GM18861 (cell line): ENCODE results near the gene SLC1A3.
A peak's percentile ranks its signal among the peaks of the same experiment; 100 is the strongest.

Experiments used
- ATAC-seq: cut with Tn5 transposase; IDR thresholded peaks from one replicate; pipeline ENCODE4 v1.9.1; 2021; ENCODE audit not compliant: unreplicated experiment

Gene SLC1A3

DNA sequence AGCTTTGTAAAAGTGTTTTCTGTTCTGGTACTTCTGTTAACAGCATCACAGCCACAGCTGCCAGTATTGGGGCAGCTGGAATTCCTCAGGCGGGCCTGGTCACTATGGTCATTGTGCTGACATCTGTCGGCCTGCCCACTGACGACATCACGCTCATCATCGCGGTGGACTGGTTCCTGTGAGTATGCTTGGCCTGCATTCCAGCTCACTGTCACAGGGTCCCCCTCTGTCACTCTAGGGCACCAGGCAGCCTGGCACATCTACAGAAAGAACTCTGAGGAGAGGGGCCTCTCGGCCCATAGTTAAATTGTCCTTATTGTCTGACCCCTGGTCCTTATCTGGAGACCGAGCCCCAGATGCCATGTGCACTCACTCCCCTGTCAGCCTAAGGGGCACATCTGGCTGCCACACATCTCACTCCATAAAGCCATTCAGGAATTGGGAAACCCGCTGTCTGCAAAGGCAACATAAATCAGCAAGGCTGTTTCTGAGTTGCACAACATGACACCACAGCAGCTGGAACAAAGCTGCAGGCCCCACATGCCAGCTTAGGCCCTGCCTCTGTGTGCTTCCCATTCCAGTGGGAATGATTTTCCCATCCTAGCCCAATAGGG is 77.5 kb downstream of the SLC1A3 start:
- ATAC-seq = no peak

DNA sequence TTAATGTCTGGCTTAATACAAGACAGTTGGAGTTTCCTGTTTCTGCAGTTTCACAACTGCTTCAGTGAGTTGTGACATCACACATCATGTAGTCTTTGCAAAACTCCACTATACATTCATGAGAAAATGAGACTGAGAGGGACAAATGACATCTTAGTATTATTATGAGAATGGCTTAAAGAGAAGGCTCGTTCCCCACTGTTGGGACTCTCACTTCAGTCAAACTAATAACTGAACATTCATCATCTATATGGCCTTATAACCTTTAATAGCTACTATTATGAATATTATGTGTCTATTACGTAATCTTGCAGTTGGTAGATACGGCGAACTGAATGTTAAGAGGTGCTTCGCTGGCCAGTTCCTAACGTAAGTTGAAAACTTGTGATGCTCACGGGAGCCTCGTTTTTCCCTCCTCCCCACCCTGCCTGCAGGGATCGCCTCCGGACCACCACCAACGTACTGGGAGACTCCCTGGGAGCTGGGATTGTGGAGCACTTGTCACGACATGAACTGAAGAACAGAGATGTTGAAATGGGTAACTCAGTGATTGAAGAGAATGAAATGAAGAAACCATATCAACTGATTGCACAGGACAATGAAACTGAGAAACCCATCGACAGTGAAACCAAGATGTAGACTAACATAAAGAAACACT is 79.4 kb downstream of the SLC1A3 start:
- no peak for ATAC-seq

DNA sequence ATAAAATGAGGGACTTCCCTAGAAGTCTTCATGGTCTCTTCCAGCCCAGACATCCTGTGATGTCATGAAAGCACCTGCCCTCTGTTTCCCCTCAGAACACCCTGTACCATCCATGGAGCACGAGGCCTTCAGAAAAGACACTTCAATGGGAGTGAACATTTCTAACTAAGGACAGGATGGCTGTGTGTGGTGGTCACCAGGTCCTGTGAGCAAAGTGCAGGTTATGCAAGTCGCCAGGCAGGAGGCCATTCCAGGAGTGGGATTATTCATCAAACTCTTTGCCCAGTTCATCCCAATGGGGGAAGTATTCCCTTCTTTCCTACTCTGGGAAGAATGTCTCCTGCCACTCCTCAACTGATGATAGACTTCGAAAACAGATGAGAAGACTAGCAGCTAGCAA is 80.5 kb downstream of the SLC1A3 start:
- ATAC-seq = no peak

DNA sequence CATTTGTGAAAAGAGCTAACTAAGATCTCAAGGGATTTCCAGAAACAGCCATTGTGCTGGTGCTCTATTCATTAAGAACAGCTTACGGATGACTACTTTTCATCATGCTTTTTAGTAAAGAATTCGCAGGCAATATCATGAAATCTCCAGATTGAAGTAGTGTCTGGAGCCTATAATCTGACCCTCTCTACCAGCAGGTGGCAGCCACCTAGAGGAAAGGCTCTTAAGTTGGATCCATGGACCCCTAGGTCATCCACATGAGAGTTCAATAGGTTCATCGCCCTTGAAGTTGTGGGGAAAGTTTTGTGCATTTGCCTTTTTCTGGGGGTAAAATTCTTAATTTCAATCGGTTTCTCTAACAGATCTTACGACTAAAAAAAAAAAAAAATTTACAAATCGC is 82.3 kb downstream of the SLC1A3 start:
- ATAC-seq = no peak

DNA sequence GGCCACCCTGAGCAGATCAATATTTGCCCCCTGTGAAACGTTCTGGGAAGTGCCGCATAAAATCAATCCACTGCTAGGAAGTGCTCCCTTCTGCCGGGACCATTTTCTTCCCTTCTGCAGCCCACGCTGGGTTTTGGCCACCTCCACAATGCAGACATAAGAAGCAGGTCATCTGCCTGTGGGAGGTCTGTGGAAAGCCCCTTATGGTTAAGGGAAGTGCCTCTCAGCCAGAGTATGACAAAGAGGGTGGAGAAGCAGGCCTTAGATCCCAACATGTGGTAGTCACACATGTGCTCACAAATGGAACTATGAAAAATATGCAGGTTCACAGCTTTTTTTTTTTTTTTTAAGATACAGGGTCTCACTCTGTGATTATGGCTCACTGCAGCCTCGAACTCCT is 82.8 kb downstream of the SLC1A3 start:
- peak; percentile 25 for ATAC-seq

DNA sequence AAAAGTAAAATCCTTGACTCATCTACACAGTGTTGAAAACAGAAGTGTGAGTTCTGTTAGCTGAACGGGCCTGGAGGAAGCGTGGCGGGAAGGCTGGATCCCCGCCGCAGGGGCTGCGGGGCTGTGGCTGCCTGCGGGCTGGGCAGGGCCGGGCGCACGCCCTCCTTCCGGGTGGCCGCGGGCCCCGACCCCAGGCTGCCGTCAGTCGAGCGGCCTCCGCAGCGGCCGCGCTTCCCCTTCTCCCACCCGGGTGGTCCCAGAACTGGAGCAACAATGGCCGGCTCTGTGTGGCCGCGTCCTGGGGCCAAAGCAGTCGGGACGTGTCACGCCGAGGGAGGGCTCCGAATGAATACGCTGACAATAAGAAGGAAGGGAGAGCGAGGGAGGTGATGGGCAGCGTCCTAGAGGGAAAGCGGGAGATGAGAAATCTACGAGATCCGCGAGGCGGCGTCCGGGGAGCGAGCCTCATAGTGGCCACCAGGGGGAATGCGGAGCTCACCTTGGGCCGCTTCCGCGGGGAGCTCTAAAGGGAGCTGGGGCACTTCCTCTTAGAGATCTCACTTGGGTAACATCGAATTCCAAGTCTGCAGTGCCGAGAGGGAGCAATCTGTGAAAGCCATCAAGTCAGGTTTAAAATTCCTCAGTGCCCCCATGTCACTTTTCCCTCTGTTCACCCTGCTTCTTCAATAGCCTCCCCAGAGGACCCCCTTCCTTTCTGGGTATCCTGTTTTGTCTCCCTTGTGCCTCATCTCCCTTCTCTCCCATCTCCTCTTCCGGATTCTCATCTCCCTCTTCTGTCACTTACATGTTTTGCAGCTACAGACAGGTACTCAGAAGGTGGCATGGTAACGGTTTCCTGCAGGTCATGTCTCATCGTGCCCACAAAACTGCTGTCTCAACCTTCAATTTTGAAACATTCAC is 83.9 kb downstream of the SLC1A3 start:
- peak; percentile 71 for ATAC-seq

DNA sequence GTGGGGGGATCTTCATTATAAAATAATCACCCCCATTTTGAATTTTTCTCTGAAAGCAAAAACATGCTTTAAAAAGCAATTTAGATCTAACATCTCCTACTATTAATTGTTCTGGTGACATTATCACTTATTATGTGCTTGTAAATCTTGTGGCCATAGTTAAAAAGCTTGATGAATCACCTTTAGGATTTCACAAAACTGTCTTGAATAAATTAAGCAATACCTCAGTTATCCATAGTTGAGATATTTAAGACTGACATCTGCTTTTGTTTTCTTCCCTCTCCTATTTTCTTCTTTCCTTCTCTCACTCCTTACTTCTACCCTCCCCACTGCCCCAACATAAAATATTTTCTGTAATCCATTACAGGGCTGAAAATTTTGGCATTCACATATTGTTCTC is 84.8 kb downstream of the SLC1A3 start:
- ATAC-seq = no peak

DNA sequence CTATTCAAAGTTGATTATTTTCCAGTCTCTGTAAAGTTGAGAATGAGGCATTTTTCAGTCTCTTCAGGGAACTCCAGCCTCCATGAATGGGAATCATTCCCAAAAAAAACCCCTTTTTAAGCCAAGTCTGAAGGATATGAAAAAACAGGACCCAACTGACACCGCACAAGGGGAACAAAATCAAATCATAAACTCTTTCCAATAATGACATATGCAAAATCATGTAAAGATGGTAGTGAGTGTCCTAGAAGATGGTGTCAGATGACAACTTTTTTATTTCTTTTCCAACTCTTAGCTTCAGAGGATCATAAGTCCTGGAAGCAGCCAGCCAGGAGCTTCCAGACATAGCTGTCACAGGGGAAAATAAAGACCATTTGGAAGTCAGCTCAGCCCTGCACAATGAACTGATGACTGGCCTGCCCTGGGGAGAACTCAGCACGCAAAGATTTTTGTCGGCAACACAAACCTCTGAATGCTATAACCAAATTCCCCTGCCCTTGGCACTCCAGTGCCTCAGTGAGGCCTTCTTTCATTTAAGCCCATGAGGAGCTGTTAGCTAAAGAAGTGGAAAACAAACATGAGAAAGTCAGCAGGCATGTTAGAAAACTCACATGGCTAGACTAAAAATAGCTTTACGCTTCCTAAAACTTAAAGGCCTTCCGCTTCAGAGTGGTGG is 85.4 kb downstream of the SLC1A3 start:
- no peak for ATAC-seq

DNA sequence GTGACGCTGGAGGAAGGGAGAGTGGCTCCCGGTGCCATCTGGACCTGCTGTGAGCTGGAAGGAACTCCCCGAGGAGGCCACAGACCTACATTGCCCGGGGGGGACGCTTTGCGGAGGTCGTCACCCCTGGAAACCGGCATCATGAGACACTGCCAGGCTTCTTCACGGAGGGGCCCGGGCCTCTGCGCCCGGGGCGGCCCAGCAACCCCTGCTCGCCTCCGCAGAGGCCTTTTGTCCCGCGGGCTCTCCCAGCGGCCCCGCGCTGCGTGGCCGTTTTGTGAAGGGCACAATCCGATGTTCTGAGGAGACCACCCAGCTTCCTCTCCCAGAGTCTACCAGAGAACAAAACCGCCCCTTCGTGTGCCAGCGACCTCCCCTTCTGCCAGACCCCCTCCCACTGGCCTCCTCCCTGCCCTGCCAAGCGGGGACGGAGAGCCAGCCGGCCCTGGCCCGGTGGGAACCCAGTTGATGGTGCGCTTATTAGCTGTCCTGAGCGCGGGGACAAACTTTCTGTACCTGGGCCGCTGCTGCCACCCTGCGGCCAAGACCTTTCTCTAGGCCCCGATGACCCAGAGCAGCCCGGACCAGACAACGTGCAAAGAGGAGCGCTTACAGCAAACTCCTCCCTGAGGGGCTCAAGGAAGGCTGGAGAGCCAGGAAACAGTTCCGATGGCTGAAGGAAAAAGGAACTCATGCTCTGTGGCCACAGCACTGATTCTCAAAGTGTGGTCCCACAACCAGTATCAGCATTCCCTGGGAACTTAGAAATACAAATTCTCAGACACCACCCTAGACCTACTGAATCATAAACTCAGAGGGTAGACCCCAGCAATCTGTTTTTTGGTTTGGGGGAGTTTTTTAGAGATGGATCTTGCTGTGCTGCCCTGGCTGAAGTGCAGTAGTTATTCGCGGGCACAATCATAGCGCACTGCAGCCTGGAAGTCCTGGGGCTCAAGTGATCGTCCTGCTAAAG is 86.7 kb downstream of the SLC1A3 start:
- ATAC-seq = peak; percentile 53

DNA sequence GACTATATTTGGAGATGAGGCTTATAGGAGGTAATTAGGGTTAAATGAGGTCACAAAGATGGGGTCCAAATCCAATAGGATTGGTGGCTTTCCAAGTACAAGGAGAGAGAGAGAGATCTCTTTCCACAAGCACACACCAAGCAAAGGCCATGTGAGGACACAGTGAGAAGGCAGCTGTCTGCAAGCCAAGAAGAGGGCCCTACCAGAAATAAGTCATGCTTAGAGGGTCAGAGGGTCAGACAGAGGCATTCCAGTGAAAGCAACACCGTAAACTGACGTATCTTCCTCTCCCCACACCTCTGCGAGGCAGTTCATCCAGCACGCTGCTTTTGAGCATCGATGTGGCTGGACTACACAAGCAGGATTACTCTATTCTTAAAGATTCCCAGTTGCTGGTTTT is 87.9 kb downstream of the SLC1A3 start:
- ATAC-seq = no peak

DNA sequence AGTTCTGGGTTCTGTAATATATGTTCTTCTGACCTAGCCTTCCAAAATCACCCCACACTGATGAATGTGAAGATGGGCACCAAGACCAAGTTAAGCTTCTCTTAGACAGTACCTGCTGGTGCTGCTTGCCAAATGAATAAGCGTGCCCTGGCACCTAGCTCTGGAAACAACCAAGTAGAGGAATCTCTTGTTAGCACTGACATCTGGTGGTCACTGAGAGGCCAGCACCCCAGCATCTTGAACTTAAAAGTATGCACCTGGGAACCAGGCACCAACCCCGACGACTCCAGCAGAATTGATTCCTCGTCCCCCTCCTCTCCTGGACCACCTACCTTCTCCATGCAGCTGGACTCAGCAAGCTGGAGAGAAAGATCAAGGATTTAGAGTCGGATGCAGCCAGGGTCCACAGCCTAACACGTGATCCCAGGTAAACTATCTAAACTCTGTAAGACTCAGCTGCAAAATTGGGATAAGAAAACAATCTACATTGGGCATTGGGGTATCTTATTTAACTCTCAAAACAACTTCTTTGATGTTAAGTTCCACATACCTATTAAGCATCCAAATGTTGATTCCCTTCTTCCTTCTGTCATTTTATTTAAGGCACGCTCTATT is 89.8 kb downstream of the SLC1A3 start:
- ATAC-seq = no peak

DNA sequence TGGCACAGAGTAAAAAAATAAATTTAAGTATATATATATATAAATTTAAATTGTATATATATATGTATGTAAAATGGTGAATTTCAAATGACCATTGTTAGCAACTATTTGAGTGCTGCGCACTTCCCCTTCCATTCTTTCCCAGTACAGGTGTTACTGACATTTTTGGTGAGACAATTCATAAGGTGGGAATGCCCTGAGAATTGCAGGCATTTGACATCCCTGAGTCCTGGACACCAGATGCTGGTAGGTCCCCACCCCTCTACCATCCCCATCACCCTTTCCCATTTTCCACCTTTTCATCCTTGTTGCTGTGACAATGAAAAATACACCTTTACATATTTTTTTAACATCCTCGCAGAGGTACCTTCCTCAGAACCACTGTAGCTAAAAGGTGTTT is 91.6 kb downstream of the SLC1A3 start:
- no peak for ATAC-seq

DNA sequence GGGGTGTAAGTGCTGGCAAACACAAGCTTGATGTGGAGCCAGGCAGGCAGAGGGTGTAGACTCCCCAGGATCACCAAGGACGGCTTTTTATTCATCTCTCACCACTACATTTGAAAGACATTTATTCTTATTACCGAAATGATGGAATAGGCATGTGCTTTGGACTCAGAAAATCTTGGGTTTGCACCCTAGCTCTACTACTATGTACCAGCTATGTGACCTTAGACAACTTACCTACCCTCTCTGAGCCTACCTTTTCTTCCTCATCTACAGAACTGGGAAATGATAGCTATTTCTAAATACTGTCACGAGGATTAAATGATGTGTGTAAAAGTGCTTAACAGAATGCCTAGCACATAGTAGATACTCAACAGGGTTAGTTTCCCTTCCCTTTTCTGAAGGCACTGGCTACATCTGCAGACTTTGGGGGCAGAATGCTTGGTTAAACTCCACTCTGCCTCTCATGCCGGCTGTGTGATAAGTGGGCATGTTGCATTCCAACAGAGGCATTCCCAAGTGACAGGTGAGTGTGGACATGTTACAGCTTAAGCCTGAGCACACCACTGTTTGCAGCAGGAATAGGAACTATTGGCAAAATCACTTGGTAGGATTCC is 94.8 kb downstream of the SLC1A3 start:
- peak; percentile 97 for ATAC-seq

DNA sequence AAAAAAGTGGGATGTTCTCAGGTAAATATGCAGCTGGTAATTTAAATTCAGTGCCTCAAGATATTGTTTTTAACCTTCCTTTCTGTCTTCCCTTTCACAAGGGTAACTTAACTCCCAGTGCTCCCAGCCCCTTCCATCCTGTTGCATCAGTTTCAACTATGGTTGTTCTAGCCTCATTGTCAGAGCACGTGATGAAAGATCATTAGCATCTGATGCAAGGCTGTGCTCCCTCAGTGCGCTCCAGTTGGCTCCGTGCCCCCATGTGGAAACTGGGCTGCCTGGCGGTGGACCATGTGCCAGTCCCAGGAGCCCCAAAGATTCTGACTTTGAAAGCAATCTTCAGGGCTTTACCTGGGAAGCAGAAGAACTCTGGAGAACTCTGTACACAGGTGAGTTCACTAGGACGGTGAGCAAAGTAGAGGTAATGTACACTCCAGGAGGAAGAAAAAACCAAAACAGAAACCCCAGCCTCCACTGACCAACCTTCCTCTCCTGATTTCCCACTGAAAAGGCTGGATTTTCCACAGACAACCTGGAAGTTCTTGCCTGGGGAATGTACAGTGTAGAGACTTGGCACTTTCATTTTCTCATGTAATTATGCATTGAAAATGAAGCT is 96.9 kb downstream of the SLC1A3 start:
- no peak for ATAC-seq

DNA sequence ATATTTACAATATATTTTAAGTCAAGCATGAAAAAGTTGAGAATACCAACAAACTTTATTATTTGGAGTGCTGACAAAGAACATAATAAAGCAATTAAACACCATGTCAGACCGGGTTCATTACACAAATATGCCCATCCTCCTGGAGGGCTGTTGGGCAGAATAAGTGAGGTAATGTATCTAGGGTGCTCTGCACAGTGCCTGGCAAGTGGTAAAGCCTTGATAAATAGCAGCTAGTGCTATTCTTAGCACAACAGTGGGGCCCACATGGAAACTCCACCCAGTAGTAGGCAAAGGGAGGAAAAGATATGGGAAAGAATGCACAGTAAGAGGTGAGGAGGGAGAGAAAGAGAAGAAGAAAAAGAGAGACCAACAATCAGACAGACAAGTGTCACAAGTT is 97.7 kb downstream of the SLC1A3 start:
- ATAC-seq = no peak

DNA sequence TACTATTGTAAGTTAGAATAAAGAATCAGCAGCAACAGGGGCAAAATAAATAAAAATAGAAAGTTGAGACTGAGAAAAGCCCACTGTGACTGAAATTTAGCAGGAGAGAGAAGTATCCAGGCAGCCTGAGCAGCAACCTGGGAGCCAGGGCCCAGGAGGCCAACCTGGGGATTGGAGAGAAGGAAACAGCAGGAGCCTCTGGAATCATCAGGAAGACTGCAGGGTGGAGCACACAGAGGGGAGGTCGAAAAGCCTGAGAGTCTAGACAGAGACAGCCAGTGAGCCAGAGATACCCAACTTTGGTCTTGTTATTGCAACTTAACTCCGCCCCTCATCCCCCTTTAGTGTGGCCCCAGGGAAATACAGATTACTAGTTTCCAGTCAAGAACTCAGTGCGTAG is 98.6 kb downstream of the SLC1A3 start:
- no peak for ATAC-seq

DNA sequence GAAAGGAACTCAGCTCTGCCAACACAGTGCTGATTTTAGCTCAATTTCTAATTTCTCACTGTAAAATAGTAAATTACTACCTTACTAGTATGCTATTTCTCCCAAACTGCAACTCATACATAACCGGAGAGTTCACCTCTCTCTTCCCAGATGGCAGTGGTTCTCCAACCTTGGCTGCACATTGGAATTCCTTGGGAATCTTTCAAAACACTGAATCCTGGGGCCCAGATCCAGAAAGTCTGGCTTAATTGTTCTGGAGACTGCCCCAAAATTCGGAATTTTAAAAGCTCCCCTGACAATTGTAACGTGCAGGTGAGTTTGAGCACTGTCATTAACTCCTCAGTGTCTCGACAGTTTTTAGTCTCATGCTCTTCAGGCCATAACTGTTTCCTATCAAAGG is 100.3 kb downstream of the SLC1A3 start:
- no peak for ATAC-seq

DNA sequence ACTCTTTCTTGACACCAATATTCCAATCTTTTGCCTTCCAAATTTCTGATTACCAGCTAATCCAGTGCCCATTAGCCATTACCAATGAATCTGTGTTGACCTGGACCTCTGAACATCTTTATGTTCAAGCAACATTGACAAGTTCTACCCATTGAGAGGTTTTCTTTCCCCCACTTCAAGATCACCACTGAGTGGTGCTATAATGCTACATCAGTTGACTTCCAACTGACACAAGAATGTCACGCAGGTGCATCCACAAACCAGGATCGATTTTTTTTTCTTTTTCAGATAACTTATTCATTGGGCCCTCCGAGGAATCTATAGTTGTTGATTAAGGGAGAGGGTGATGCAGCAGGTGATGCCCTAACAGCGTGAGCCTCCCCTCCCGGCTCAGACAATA is 102.6 kb downstream of the SLC1A3 start:
- ATAC-seq = no peak

DNA sequence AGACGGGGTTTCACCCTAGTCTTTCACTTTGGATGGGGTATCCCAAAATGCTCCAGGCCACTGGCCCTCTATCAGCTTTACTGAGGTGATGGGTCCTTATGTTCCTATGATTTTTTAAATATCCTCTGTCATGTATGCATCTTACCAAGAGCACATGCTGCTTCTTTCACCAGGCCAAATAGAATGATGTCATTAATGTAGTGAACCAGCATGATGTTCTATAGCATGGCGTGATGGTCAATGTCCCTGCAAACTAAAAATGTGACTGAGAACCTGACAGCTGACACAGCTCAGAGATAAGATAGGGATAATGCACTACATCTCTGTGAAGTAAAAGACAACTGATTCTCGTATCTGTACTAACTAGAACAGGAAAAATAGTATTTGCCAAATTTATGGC is 103.6 kb downstream of the SLC1A3 start:
- ATAC-seq = no peak
